Measurements from ENCODE around the gene PDE8A. TPM values are rescaled to one million over a fixed set of nuclear protein-coding genes. Genes with fewer than 3 reads are reported as not detected.

PDE8A gene
- total and polyA plus RNA-seq, 4 donors, result 11.2 to 47.5 (median 16.6) TPM

GRCh38 chr15:84949845-84950569 is 31.6 kb upstream of the PDE8A start:
- Histone ChIP-seq H3K27me3 (ENCODE audit: control insufficient read depth in 4 of 4, insufficient read depth in 4 of 4, low read length in 3 of 4) (no peaks in the 10 kb centered on the region), H3K4me1 (ENCODE audit: control insufficient read depth in 4 of 4, insufficient read depth in 4 of 4, low read length in 3 of 4) (peaks cover 0 to 2% (median 0%) of the 10 kb centered on the region in 4 donors), H3K9ac (ENCODE audit: low read depth in 1 of 2, low read length in 2 of 2) (no peak overlapping the region), H3K27ac (ENCODE audit: low read depth in 1 of 2, low read length in 2 of 2) (no peak overlapping the region), H3K36me3 (ENCODE audit: control insufficient read depth in 4 of 4, insufficient read depth in 3 of 4, low read depth in 1 of 4, low read length in 3 of 4) (peaks cover 0 to 23% (median 10%) of the 10 kb centered on the region in 4 donors), H3K9me3 (ENCODE audit: control insufficient read depth in 4 of 4, low read length in 3 of 4) (no peaks in the 10 kb centered on the region), H3K4me3 (ENCODE audit: low read depth in 1 of 3, low read length in 3 of 3) (no peak overlapping the region)
- 80% methylated on average over 7 of the region's 7 CpGs for WGBS
- no peak for DNase-seq (ENCODE audit: low spot score)
- TF ChIP-seq TAF1 (conservative IDR thresholded peaks at IDR 0.05) (no peak), MAX (IDR thresholded peaks at IDR 0.05) (no peak), HNF4G (IDR thresholded peaks at IDR 0.05) (no peak), RXRA (IDR thresholded peaks at IDR 0.05) (no peak), SP1 (IDR thresholded peaks at IDR 0.05) (no peak)

- no peaks in the 10 kb centered on the region for H3K27me3 ChIP-seq (ENCODE audit: control insufficient read depth in 4 of 4, insufficient read depth in 4 of 4, low read length in 3 of 4)
- H3K9ac ChIP-seq (ENCODE audit: low read depth in 1 of 2, low read length in 2 of 2), result no peak overlapping the region
- no peak overlapping the region for H3K4me3 ChIP-seq (ENCODE audit: low read depth in 1 of 3, low read length in 3 of 3)
- no peak for TF ChIP-seq RXRA (IDR thresholded peaks at IDR 0.05)
- TF ChIP-seq RAD21 (IDR thresholded peaks at IDR 0.05), result no peak
- TF ChIP-seq SP1 (IDR thresholded peaks at IDR 0.05), result no peak
- no peak for TF ChIP-seq HNF4A (conservative IDR thresholded peaks at IDR 0.05)
- no peak for TF ChIP-seq TAF1 (conservative IDR thresholded peaks at IDR 0.05)
- no peak for TF ChIP-seq REST (IDR thresholded peaks at IDR 0.05)
- no peak for TF ChIP-seq GABPA (IDR thresholded peaks at IDR 0.05 in 1 of 2, conservative IDR thresholded peaks at IDR 0.05 in 1 of 2)
- no peak for TF ChIP-seq MAX (IDR thresholded peaks at IDR 0.05)
- no peak for TF ChIP-seq JUND (IDR thresholded peaks at IDR 0.05)
- no peak for TF ChIP-seq FOXA1 (IDR thresholded peaks at IDR 0.05)
- no peak for TF ChIP-seq ATF3 (IDR thresholded peaks at IDR 0.05)
- TF ChIP-seq YY1 (IDR thresholded peaks at IDR 0.05), result no peak
- TF ChIP-seq EGR1 (IDR thresholded peaks at IDR 0.05; ENCODE audit: low read depth in 2 of 2), result no peak
- TF ChIP-seq FOXA2 (IDR thresholded peaks at IDR 0.05), result no peak
- no peaks in the 10 kb centered on the region for H3K9me3 ChIP-seq (ENCODE audit: control insufficient read depth in 4 of 4, low read length in 3 of 4)
- H3K4me1 ChIP-seq (ENCODE audit: control insufficient read depth in 4 of 4, insufficient read depth in 4 of 4, low read length in 3 of 4), result peaks cover 0 to 2% (median 0%) of the 10 kb centered on the region in 4 donors
- DNase-seq (ENCODE audit: low spot score), result no peak
- peaks cover 0 to 19% (median 6%) of the 10 kb centered on the region in 4 donors for H3K36me3 ChIP-seq (ENCODE audit: control insufficient read depth in 4 of 4, insufficient read depth in 3 of 4, low read depth in 1 of 4, low read length in 3 of 4)
- 93% methylated on average over 7 of the region's 7 CpGs for WGBS
- H3K27ac ChIP-seq (ENCODE audit: low read depth in 1 of 2, low read length in 2 of 2), result no peak overlapping the region
These were observed 31.0 kb upstream of the PDE8A start for GRCh38 chr15:84950570-84951111.
